SU-DHL-6 (cell line): ENCODE data around the gene TAF12.

Experiments
- H2AFZ ChIP-seq: fragments of 200-600 bp; sonication (generic); 2 replicates; pipeline ENCODE4 v1.6.1; 2014; ENCODE audit warnings: low read depth, mild to moderate bottlenecking, moderate library complexity, mixed read lengths, antibody characterized with exemption, low read length; ENCODE audit not compliant: severe bottlenecking
- H3F3A ChIP-seq: fragments of 200-600 bp; shearing (Covaris generic); 2 replicates; pipeline ENCODE4 v1.6.0; 2016; ENCODE audit warnings: antibody characterized with exemption, mild to moderate bottlenecking; ENCODE audit not compliant: insufficient read depth
- H3K27ac ChIP-seq: fragments of 200-600 bp; sonication (generic); 2 replicates; pipeline ENCODE4 v1.5.1; 2016; ENCODE audit warnings: low read depth, mild to moderate bottlenecking, low read length, moderate library complexity, mixed read lengths
- H3K27me3 ChIP-seq: fragments of 200-600 bp; sonication (generic), shearing (Covaris generic); 2 replicates; pipeline ENCODE4 v1.6.0; 2014; ENCODE audit warnings: mild to moderate bottlenecking, low read length
- H3K36me3 ChIP-seq: fragments of 200-600 bp; sonication (generic); 2 replicates; pipeline ENCODE4 v1.6.1; 2014; ENCODE audit warnings: mild to moderate bottlenecking, low read length, mixed read lengths
- H3K4me2 ChIP-seq: fragments of 300-600, 200-600 bp; shearing (Covaris generic), sonication (generic); 2 replicates; pipeline ENCODE4 v1.6.0; 2014; ENCODE audit warnings: low read length, low read depth, mild to moderate bottlenecking; ENCODE audit not compliant: poor library complexity, severe bottlenecking
- H3K4me3 ChIP-seq: fragments of 200-600 bp; sonication (generic); 2 replicates; pipeline ENCODE4 v1.5.1; 2014; ENCODE audit warnings: antibody characterized with exemption, low read length, mild to moderate bottlenecking, mixed read lengths; ENCODE audit not compliant: insufficient read depth, poor library complexity, severe bottlenecking
- H3K79me2 ChIP-seq: fragments of 200-600 bp; sonication (generic); 2 replicates; pipeline ENCODE4 v1.6.1; 2014; ENCODE audit warnings: mild to moderate bottlenecking, low read length, moderate library complexity; ENCODE audit not compliant: insufficient read depth
- H3K9ac ChIP-seq: fragments of 200-600 bp; sonication (generic); 2 replicates; pipeline ENCODE4 v1.7.0; 2014; ENCODE audit warnings: mild to moderate bottlenecking, low read length
- H3K9me2 ChIP-seq: fragments of 200-600 bp; sonication (generic); replicated peaks from 2 replicates; pipeline ENCODE4 v1.6.1; 2014; ENCODE audit warnings: low read length; ENCODE audit not compliant: insufficient read depth
- H3K9me3 ChIP-seq: fragments of 200-600 bp; sonication (generic); 2 replicates; pipeline ENCODE4 v1.6.1; 2014; ENCODE audit warnings: low read length, mixed read lengths; ENCODE audit not compliant: insufficient read depth
- H4K20me1 ChIP-seq: fragments of 200-600 bp; sonication (generic); 2 replicates; pipeline ENCODE4 v1.6.1; 2014; ENCODE audit warnings: low read depth, mild to moderate bottlenecking, antibody characterized with exemption, low read length, moderate library complexity, mixed read lengths
- EZH2phosphoT487 ChIP-seq: fragments of 200-600 bp; sonication (generic), shearing (Covaris generic); conservative IDR thresholded peaks from 2 replicates; pipeline ENCODE4 v1.6.1; 2018; ENCODE audit warnings: mild to moderate bottlenecking, antibody characterized with exemption, low read length, moderate library complexity, mixed read lengths
- TF ChIP-seq, protein P1 (sequence below): fragments of 200-600 bp; sonication (generic); IDR thresholded peaks from one replicate; pipeline ENCODE4 v1.5.1; 2017; ENCODE audit warnings: antibody characterized with exemption, mild to moderate bottlenecking, low read length, moderate library complexity; ENCODE audit not compliant: insufficient read depth, poor library complexity, severe bottlenecking

TAF12 gene

DNA sequence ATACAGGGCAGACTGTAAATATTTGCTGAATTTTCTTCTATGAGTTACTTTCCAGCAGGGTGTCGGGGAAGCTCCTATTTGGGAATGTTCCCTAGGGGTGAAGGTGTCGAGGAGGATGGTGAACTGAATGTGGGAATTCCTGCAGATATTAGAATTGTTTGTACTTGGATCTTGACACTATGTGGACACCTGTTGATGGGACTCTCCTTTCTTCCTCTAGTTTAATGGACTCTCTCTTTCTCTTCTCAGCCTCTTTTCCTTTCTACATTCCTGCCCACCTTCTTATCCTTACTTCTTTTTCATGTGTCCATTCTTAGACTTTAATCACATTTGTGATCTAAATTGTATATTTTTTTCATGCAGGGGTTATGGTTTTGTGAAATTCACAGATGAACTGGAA lies 75.9 kb downstream of the TAF12 start:
- Histone ChIP-seq H4K20me1 (no peaks in the 10 kb centered on the region), H2AFZ (no peak overlapping the region), H3K27me3 (no peaks in the 10 kb centered on the region), H3K9me2 (no peaks in the 10 kb centered on the region), H3K36me3 (peaks cover 19% of the 10 kb centered on the region; the same call in 1 of the 2 replicates), H3K79me2 (no peaks in the 10 kb centered on the region), H3K9ac (no peak overlapping the region), H3K4me2 (no peak overlapping the region), H3K4me3 (no peak overlapping the region), H3K27ac (no peak overlapping the region), H3F3A (no peaks in the 10 kb centered on the region), H3K9me3 (no peaks in the 10 kb centered on the region)
- TF ChIP-seq EZH2phosphoT487: no peak
- TF ChIP-seq, protein P1, sequence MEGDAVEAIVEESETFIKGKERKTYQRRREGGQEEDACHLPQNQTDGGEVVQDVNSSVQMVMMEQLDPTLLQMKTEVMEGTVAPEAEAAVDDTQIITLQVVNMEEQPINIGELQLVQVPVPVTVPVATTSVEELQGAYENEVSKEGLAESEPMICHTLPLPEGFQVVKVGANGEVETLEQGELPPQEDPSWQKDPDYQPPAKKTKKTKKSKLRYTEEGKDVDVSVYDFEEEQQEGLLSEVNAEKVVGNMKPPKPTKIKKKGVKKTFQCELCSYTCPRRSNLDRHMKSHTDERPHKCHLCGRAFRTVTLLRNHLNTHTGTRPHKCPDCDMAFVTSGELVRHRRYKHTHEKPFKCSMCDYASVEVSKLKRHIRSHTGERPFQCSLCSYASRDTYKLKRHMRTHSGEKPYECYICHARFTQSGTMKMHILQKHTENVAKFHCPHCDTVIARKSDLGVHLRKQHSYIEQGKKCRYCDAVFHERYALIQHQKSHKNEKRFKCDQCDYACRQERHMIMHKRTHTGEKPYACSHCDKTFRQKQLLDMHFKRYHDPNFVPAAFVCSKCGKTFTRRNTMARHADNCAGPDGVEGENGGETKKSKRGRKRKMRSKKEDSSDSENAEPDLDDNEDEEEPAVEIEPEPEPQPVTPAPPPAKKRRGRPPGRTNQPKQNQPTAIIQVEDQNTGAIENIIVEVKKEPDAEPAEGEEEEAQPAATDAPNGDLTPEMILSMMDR: no peak

GRCh38 chr1:28565726-28566125 lies 77.1 kb downstream of the TAF12 start:
- no peak overlapping the region for H3K4me2 ChIP-seq
- H3K9me2 ChIP-seq: no peaks in the 10 kb centered on the region
- H3K79me2 ChIP-seq: no peaks in the 10 kb centered on the region
- no peak overlapping the region for H3K9ac ChIP-seq
- no peaks in the 10 kb centered on the region for H4K20me1 ChIP-seq
- peaks cover 13% of the 10 kb centered on the region; the same call in 1 of the 2 replicates for H3K36me3 ChIP-seq
- H3K4me3 ChIP-seq: no peak overlapping the region
- no peak overlapping the region for H3K27ac ChIP-seq
- H3K9me3 ChIP-seq: no peaks in the 10 kb centered on the region
- no peak overlapping the region for H2AFZ ChIP-seq
- no peaks in the 10 kb centered on the region for H3F3A ChIP-seq
- no peak for TF ChIP-seq EZH2phosphoT487
- TF ChIP-seq, protein P1: no peak
- no peaks in the 10 kb centered on the region for H3K27me3 ChIP-seq

- Histone ChIP-seq H3K36me3 (peaks cover 13% of the 10 kb centered on the region; the same call in 1 of the 2 replicates), H3K4me2 (no peak overlapping the region), H3K27ac (no peak overlapping the region), H4K20me1 (no peaks in the 10 kb centered on the region), H2AFZ (no peak overlapping the region), H3K9ac (no peak overlapping the region), H3K4me3 (no peak overlapping the region), H3K79me2 (no peaks in the 10 kb centered on the region), H3K27me3 (no peaks in the 10 kb centered on the region), H3K9me2 (no peaks in the 10 kb centered on the region), H3K9me3 (no peaks in the 10 kb centered on the region), H3F3A (no peaks in the 10 kb centered on the region)
- TF ChIP-seq, protein P1: no peak
- TF ChIP-seq EZH2phosphoT487: no peak
Measured at GRCh38 chr1:28565040-28565439, 77.8 kb downstream of the TAF12 start.
